Measurements from ENCODE around the gene VGF.

GRCh38 chr7:101153969-101154692 is 11.2 kb downstream of the VGF start, which contains the start of gene AP1S1:
- TF ChIP-seq EZH2 (IDR thresholded peaks at IDR 0.05; ENCODE audit: borderline replicate concordance, low read depth, low read length, severe bottlenecking): no peak
- TF ChIP-seq, protein P1, sequence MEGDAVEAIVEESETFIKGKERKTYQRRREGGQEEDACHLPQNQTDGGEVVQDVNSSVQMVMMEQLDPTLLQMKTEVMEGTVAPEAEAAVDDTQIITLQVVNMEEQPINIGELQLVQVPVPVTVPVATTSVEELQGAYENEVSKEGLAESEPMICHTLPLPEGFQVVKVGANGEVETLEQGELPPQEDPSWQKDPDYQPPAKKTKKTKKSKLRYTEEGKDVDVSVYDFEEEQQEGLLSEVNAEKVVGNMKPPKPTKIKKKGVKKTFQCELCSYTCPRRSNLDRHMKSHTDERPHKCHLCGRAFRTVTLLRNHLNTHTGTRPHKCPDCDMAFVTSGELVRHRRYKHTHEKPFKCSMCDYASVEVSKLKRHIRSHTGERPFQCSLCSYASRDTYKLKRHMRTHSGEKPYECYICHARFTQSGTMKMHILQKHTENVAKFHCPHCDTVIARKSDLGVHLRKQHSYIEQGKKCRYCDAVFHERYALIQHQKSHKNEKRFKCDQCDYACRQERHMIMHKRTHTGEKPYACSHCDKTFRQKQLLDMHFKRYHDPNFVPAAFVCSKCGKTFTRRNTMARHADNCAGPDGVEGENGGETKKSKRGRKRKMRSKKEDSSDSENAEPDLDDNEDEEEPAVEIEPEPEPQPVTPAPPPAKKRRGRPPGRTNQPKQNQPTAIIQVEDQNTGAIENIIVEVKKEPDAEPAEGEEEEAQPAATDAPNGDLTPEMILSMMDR (IDR thresholded peaks at IDR 0.05; ENCODE audit: borderline replicate concordance, extremely low read depth, low read length, poor library complexity, severe bottlenecking): no peak

Measured in DND-41 (cell line).